Measurements from ENCODE around the gene PRKAB1. TPM values are rescaled to one million over a fixed set of nuclear protein-coding genes. Genes with fewer than 3 reads are reported as not detected.

PRKAB1 gene
- total RNA-seq, 8 experiments from 2014 or later, result 24.9 to 52.4 (median 34.9) TPM

- 0 to 80% (median 36%) methylated on average over 1 to 9 of the region's 9 CpGs for WGBS, 10 experiments
- Histone ChIP-seq H3K4me3 (peak overlapping the region; percentile 21 to 99 (median 78)), H3K27ac (peak overlapping the region in 1 of 2 donors; percentile 35), H3K4me1 (replicated peaks in 1 of 2) (peaks cover 12 to 21% of the 10 kb centered on the region in 2 donors)
- in situ Hi-C loops (cut with MboI; ENCODE audit: low pct_unique_long_range_greater_than_20kb in 2 of 9, low sequenced_read_pairs in 9 of 9, unreplicated experiment in 9 of 9), result loop anchor here in 1 of 9 experiments (25.0 kb wide), 1 partner anchor 1255 kb away; no protein-coding TSS in a partner anchor
- no peak for ATAC-seq (replicated peaks in 6 of 8)
Observed at GRCh38 chr12:119666900-119667576, 895 bp upstream of the PRKAB1 start.

DNA sequence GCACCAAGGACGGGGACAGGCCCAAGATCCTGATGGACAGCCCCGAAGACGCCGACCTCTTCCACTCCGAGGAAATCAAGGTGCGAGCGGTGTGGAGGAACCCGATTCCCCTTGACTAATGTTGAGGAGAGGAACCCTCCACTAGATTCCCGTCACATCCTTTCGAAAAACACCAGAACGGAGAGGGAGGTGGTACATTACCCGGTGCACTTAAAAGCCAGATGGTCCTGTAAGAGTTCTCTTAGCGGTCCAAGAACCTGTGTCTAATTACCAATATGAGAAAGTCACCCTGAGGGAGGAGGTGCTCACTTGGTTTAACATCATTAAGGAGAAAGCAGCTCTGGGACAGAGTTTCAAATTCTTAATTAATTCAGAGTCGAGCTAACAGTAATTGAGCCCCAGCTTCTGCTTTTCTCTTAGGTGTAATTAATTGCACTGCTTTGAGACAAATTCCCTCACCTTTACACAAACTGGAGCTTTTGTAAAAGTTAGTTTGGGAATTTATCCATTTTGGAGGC is 450 bp downstream of the PRKAB1 start:
- in situ Hi-C loops (cut with MboI; ENCODE audit: low pct_unique_long_range_greater_than_20kb in 2 of 9, low sequenced_read_pairs in 9 of 9, unreplicated experiment in 9 of 9), result loop anchor here in 1 of 9 experiments (25.0 kb wide), 1 partner anchor 1256 kb away; no protein-coding TSS in a partner anchor
- H3K4me3 ChIP-seq, result peak overlapping the region; percentile 72 to 99 (median 81)
- ATAC-seq (replicated peaks in 6 of 8), result no peak
- peaks cover 12 to 21% of the 10 kb centered on the region in 2 donors for H3K4me1 ChIP-seq (replicated peaks in 1 of 2)
- 0 to 21% (median 2%) methylated on average over 1 to 11 of the region's 14 CpGs; no CpG with 5 or more reads in 2 of the 10 experiments for WGBS, 10 experiments
- H3K27ac ChIP-seq, result peak overlapping the region; percentile 90 to 94

DNA sequence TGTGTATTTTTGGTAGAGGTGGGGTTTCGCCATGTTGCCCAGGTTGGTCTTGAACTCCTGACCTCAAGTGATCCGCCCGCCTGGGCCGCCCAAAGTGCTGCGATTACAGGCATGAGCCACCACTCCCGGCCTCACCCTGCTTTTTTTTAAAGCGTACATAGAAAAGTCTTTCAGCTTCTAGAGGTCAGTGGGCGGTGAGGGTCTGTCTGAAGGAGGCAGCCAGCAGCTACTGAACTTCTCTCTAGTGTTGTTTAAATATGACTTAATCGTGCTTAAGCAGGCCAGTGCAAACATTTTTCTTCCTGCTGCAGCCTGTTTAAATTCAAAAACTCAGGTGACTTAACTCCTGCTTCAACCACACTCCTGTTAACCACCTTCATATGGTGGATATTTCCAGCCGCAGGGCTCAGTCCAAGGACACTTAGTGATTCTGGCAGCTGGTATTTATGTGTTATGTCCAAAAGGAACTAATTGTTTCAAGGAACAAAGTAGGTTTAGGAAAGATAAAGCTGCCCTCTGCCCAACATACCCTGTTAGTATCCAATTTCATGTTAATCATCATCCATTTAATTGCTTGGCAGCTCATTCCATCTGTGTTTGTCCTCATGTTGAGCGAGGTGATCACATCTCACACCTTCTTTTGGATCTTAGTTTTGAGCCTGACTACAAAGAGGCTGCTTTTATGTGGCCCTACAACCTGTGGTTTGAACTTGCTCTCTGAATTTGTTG is 2.0 kb downstream of the PRKAB1 start:
- peak overlapping the region in 1 of 5 donors; percentile 5 for H3K4me3 ChIP-seq
- H3K27ac ChIP-seq, result no peak overlapping the region
- WGBS, 10 experiments, result 46 to 93% (median 87%) methylated on average over 2 to 11 of the region's 11 CpGs; no CpG with 5 or more reads in 2 of the 10 experiments
- no peak for ATAC-seq (replicated peaks in 6 of 8)
- peaks cover 12 to 21% of the 10 kb centered on the region in 2 donors for H3K4me1 ChIP-seq (replicated peaks in 1 of 2)
- in situ Hi-C loops (cut with MboI; ENCODE audit: low pct_unique_long_range_greater_than_20kb in 2 of 9, low sequenced_read_pairs in 9 of 9, unreplicated experiment in 9 of 9), result loop anchor here in 1 of 9 experiments (25.0 kb wide), 1 partner anchor 1258 kb away; no protein-coding TSS in a partner anchor

- Histone ChIP-seq H3K4me3 (no peak overlapping the region), H3K27ac (no peak overlapping the region), H3K4me1 (replicated peaks in 1 of 2) (peaks cover 12 to 21% of the 10 kb centered on the region in 2 donors)
- WGBS, 10 experiments, result 64 to 100% (median 92%) methylated on average over 1 to 3 of the region's 3 CpGs; no CpG with 5 or more reads in 2 of the 10 experiments
- in situ Hi-C loops (cut with MboI; ENCODE audit: low pct_unique_long_range_greater_than_20kb in 2 of 9, low sequenced_read_pairs in 9 of 9, unreplicated experiment in 9 of 9), result loop anchor here in 1 of 9 experiments (25.0 kb wide), 1 partner anchor 1259 kb away; no protein-coding TSS in a partner anchor
- ATAC-seq (replicated peaks in 6 of 8), result no peak
Observed at GRCh38 chr12:119671070-119671469, 3.1 kb downstream of the PRKAB1 start.

DNA sequence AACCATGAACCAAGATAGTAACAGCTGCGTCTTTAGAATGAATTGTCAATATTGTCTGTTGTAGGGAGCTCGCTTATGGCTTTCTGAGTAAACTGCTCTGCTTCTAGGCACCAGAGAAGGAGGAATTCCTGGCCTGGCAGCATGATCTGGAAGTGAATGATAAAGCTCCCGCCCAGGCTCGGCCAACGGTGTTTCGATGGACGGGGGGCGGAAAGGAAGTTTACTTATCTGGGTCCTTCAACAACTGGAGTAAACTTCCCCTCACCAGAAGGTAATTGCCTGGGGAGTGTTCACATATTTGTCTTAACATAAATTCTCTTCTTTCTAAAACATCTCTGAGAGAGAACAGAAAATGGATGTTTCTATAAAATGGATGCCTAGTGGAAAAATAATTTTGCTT is 4.3 kb downstream of the PRKAB1 start:
- ATAC-seq (replicated peaks in 6 of 8), result no peak
- in situ Hi-C loops (cut with MboI; ENCODE audit: low pct_unique_long_range_greater_than_20kb in 2 of 9, low sequenced_read_pairs in 9 of 9, unreplicated experiment in 9 of 9), result loop anchor here in 1 of 9 experiments (25.0 kb wide), 1 partner anchor 1260 kb away; no protein-coding TSS in a partner anchor
- H3K4me1 ChIP-seq (replicated peaks in 1 of 2), result peaks cover 12 to 14% of the 10 kb centered on the region in 2 donors
- H3K27ac ChIP-seq, result no peak overlapping the region
- H3K4me3 ChIP-seq, result no peak overlapping the region
- WGBS, 10 experiments, result 87 to 100% (median 92%) methylated on average over 2 to 8 of the region's 8 CpGs; no CpG with 5 or more reads in 2 of the 10 experiments

GRCh38 chr12:119673634-119674033 is 5.7 kb downstream of the PRKAB1 start:
- H3K27ac ChIP-seq, result no peak overlapping the region

DNA sequence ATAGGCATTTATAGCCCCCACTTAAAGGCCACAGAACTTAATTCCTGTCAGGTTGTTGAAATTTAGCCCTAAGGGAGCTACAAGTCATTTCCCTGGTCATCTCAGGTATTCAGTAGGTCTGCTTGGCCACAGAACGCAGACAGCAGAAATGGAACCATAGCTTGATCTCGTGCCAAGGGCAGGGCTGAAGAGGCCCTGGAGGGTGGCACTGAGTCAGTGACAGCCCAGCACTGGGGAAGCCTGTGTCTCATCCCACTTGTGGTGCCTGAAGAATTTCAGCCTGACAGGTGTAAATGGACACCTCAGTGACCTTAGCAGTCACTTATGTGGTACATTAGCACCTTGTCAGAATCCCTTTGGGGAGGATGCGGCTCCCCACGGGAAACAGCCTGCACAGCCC is 6.6 kb downstream of the PRKAB1 start:
- no peak for ATAC-seq (replicated peaks in 6 of 8)
- in situ Hi-C loops (cut with MboI; ENCODE audit: low pct_unique_long_range_greater_than_20kb in 2 of 9, low sequenced_read_pairs in 9 of 9, unreplicated experiment in 9 of 9), result loop anchor here in 1 of 9 experiments (25.0 kb wide), 1 partner anchor 1262 kb away; no protein-coding TSS in a partner anchor
- Histone ChIP-seq H3K4me1 (replicated peaks in 1 of 2) (peaks cover 3 to 5% of the 10 kb centered on the region in 2 donors), H3K27ac (no peak overlapping the region), H3K4me3 (no peak overlapping the region)
- 92 to 100% (median 96%) methylated on average over 1 to 4 of the region's 4 CpGs; no CpG with 5 or more reads in 6 of the 10 experiments for WGBS, 10 experiments

More at GRCh38 chr12:119673634-119674033, 5.7 kb downstream of the PRKAB1 start:
- ATAC-seq (replicated peaks in 6 of 8), result no peak
- in situ Hi-C loops (cut with MboI; ENCODE audit: low pct_unique_long_range_greater_than_20kb in 2 of 9, low sequenced_read_pairs in 9 of 9, unreplicated experiment in 9 of 9), result loop anchor here in 1 of 9 experiments (25.0 kb wide), 1 partner anchor 1261 kb away; no protein-coding TSS in a partner anchor
- WGBS, 10 experiments, result 75 to 100% (median 95%) methylated on average over 1 to 7 of the region's 7 CpGs; no CpG with 5 or more reads in 1 of the 10 experiments
- H3K4me1 ChIP-seq (replicated peaks in 1 of 2), result peaks cover 11 to 13% of the 10 kb centered on the region in 2 donors
- no peak overlapping the region for H3K4me3 ChIP-seq

DNA sequence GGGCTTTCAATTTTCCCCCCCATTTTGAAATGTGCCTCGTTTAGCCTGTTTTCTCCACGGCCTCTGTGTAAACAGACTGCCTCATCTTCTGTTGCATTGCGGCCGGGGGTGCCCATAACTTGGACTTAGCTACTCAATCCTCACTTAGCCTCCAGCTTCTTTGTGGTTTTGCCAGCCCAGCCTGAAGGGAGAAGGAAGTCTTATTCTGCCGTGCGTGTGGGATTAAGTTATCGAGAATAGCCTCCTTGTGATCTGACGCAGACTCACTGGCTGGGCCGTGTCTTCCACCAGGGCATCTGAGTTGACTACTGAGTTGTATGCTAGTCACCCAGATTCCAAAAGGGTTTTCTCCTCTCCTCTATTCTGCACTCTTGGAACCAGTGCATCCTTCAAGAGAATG is 8.1 kb downstream of the PRKAB1 start:
- in situ Hi-C loops (cut with MboI; ENCODE audit: low pct_unique_long_range_greater_than_20kb in 2 of 9, low sequenced_read_pairs in 9 of 9, unreplicated experiment in 9 of 9), result loop anchor here in 1 of 9 experiments (25.0 kb wide), 1 partner anchor 236 kb away; no protein-coding TSS in a partner anchor
- no peak overlapping the region for H3K4me3 ChIP-seq
- H3K27ac ChIP-seq, result no peak overlapping the region
- 74 to 100% (median 95%) methylated on average over 3 to 9 of the region's 9 CpGs; no CpG with 5 or more reads in 3 of the 10 experiments for WGBS, 10 experiments
- H3K4me1 ChIP-seq (replicated peaks in 1 of 2), result no peaks in the 10 kb centered on the region
- ATAC-seq (replicated peaks in 6 of 8), result no peak

GRCh38 chr12:119676573-119676972 is 8.6 kb downstream of the PRKAB1 start:
- in situ Hi-C loops (cut with MboI; ENCODE audit: low pct_unique_long_range_greater_than_20kb in 2 of 9, low sequenced_read_pairs in 9 of 9, unreplicated experiment in 9 of 9), result loop anchor here in 1 of 9 experiments (25.0 kb wide), 1 partner anchor 236 kb away; no protein-coding TSS in a partner anchor
- WGBS, 10 experiments, result 80 to 100% (median 95%) methylated on average over 1 to 7 of the region's 13 CpGs; no CpG with 5 or more reads in 3 of the 10 experiments
- no peak for ATAC-seq (replicated peaks in 6 of 8)
- H3K27ac ChIP-seq, result no peak overlapping the region
- H3K4me3 ChIP-seq, result no peak overlapping the region
- H3K4me1 ChIP-seq (replicated peaks in 1 of 2), result no peaks in the 10 kb centered on the region

DNA sequence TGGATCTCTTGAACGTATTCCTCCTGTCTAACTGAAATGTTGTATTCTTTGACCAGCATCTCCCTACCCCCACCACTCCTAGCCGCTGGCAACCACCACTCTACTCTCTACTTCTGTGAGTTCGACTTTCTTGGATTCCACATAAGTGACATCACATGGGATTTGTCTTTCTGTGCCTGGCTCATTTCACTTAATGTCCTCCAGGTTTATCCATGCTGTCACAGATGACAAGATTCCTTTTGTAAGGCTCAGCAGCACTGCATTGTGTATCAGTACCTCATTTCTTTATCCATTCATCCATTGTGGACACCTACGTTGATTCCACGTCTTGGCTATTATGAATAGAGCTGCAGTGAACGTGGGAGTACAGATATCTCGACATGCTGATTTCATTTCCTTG is 10.5 kb downstream of the PRKAB1 start:
- Histone ChIP-seq H3K4me1 (replicated peaks in 1 of 2) (no peaks in the 10 kb centered on the region), H3K4me3 (no peak overlapping the region), H3K27ac (no peak overlapping the region)
- ATAC-seq (replicated peaks in 6 of 8), result no peak
- 40 to 100% (median 84%) methylated on average over 1 to 7 of the region's 7 CpGs for WGBS, 10 experiments
- in situ Hi-C loops (cut with MboI; ENCODE audit: low pct_unique_long_range_greater_than_20kb in 2 of 9, low sequenced_read_pairs in 9 of 9, unreplicated experiment in 9 of 9), result loop anchor here in 1 of 9 experiments (25.0 kb wide), 1 partner anchor 234 kb away; no protein-coding TSS in a partner anchor

DNA sequence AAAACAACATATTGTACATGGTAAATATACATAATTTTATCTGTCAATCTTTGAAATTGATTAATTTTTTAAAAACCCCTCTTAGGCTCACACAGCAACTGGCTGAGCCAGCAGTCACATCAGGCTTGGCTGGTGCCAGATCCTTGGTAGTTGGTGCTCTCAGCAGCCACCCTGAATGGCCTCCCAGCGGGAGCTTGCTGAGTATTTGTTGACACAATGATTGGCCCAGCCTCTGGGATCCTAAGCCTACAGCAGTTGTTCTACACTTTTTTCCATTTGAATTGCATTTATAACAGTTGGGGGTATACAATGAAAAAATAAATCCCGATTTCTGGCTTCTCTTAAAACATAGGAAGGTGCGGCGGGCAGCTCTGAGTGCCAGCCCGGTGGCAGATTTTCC is 11.1 kb downstream of the PRKAB1 start:
- 80 to 100% (median 86%) methylated on average over 1 to 5 of the region's 5 CpGs; no CpG with 5 or more reads in 1 of the 10 experiments for WGBS, 10 experiments
- Histone ChIP-seq H3K27ac (no peak overlapping the region), H3K4me1 (replicated peaks in 1 of 2) (no peaks in the 10 kb centered on the region), H3K4me3 (no peak overlapping the region)
- ATAC-seq (replicated peaks in 6 of 8), result no peak
- in situ Hi-C loops (cut with MboI; ENCODE audit: low pct_unique_long_range_greater_than_20kb in 2 of 9, low sequenced_read_pairs in 9 of 9, unreplicated experiment in 9 of 9), result loop anchor here in 1 of 9 experiments (25.0 kb wide), 1 partner anchor 233 kb away; no protein-coding TSS in a partner anchor

DNA sequence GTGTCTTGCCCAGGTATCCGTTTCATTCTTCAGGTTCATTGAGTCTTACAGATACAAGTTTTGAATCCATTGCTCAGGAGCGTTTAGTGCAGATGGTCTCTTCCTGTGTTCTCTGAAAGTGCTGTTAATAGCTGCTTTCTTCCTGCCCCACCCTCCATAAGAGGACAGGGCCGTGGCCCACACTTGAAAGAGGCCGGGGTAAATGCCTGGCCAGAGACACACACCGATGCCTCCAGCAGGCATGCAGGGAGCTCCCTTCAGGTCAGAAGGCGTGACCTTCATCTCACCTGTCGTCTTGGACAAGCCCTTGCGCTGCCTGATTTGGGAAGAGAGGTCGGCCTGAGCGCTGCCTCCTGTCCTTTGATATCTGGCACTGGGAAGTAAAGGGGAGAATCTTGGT is 11.6 kb downstream of the PRKAB1 start:
- Histone ChIP-seq H3K4me3 (no peak overlapping the region), H3K4me1 (replicated peaks in 1 of 2) (no peaks in the 10 kb centered on the region), H3K27ac (no peak overlapping the region)
- in situ Hi-C loops (cut with MboI; ENCODE audit: low pct_unique_long_range_greater_than_20kb in 2 of 9, low sequenced_read_pairs in 9 of 9, unreplicated experiment in 9 of 9), result loop anchor here in 1 of 9 experiments (25.0 kb wide), 1 partner anchor 233 kb away; no protein-coding TSS in a partner anchor
- 50 to 100% (median 91%) methylated on average over 1 to 10 of the region's 10 CpGs; no CpG with 5 or more reads in 2 of the 10 experiments for WGBS, 10 experiments
- no peak for ATAC-seq (replicated peaks in 6 of 8)
